Measurements from ENCODE around the gene GRID2.

Gene GRID2

DNA sequence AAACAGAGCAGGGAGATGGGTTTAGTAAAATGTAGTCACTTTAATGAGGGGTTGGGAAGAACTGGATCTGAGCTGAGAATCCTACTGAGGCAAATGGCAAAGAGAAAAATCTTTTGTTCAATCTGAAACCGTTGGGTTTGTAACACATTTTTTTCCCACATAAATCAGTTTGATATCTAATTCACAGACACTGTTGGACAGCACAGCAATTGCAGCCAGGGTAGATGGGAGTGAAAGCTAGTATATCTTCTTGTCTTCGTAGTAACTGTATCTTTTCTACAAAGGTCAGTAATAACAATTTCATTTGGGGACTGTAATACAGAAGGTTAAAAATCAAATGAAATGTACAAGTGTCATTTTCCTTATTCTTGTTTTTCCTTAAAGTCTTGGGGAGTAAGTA lies 875.3 kb downstream of the GRID2 start:
- Mint-ChIP-seq H3K27ac (no peak overlapping the region), H3K9me3 (ENCODE audit: low read depth) (peaks cover 11% of the 10 kb centered on the region), H3K4me3 (no peak overlapping the region), H3K36me3 (no peaks in the 10 kb centered on the region), H3K27me3 (no peaks in the 10 kb centered on the region), H3K4me1 (ENCODE audit: low read depth) (no peaks in the 10 kb centered on the region)

DNA sequence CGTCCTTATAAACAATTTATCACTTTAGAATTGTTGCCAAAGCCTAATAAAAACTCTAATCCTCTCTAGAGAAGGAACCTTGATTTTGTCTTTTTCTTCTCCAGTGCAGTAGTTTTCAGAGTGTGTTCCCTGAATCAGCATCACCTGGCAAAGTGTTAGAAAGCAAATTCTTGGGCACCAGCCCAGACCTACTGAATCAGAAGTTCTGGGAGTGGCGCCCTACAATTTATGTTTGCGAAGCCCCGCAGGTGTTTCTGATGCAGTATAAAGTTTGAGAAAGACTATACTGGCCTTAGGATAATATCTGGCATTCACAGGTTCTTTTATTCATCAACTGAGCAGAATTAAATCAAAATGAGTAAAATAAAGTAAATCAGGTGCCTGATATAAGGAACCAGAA lies 879.0 kb downstream of the GRID2 start:
- H3K9me3 Mint-ChIP-seq (ENCODE audit: low read depth) = peaks cover 9% of the 10 kb centered on the region
- no peak overlapping the region for H3K27ac Mint-ChIP-seq
- no peaks in the 10 kb centered on the region for H3K36me3 Mint-ChIP-seq
- no peaks in the 10 kb centered on the region for H3K4me1 Mint-ChIP-seq (ENCODE audit: low read depth)
- no peak overlapping the region for H3K4me3 Mint-ChIP-seq
- H3K27me3 Mint-ChIP-seq = no peaks in the 10 kb centered on the region

DNA sequence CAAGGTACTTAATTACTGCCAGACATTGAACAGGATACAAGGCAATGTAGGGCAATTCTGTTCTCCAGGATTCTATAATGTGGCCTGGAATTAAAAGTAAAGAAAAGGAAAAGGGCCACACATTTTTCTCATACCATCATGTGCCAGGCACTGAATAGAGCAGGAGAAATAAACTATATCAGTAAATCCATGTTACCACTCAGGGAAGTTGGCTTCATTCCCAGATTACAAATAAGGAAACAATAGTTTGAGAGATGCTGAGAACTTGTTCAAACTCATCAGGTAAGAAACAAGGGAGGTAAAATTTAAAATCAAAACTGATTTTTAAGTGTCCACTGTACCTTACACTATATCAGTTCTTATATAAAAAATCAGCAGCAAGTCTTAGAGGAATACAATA lies 879.8 kb downstream of the GRID2 start:
- peaks cover 9% of the 10 kb centered on the region for H3K9me3 Mint-ChIP-seq (ENCODE audit: low read depth)
- no peak overlapping the region for H3K27ac Mint-ChIP-seq
- H3K36me3 Mint-ChIP-seq = no peaks in the 10 kb centered on the region

DNA sequence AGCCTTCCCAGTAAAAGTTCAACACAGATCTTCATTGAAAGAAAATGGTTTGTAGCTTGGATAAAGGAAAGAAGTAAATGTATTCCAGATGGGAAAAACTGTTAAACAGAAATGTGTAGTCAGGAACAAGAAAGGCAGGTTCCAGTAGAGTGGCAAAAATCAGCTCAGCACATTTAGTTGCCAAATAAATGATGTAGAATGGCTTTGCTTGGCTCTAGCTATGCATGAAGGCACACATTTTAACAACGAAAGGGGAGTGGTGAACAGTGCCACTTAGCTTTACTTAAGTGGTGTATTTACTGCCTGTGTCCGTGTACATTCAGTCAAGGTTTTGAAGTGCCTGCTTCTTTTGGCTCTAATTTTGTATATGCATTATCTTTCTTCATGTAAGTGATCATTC lies 880.3 kb downstream of the GRID2 start:
- H3K9me3 Mint-ChIP-seq (ENCODE audit: low read depth) = peaks cover 9% of the 10 kb centered on the region
- H3K36me3 Mint-ChIP-seq = no peaks in the 10 kb centered on the region
- H3K4me3 Mint-ChIP-seq = no peak overlapping the region
- H3K27ac Mint-ChIP-seq = no peak overlapping the region
- H3K4me1 Mint-ChIP-seq (ENCODE audit: low read depth) = no peaks in the 10 kb centered on the region
- H3K27me3 Mint-ChIP-seq = no peaks in the 10 kb centered on the region

More for the DNA sequence above, 879.8 kb downstream of the GRID2 start:
- Mint-ChIP-seq H3K4me3 (no peak overlapping the region), H3K27me3 (no peaks in the 10 kb centered on the region), H3K4me1 (ENCODE audit: low read depth) (no peaks in the 10 kb centered on the region)

DNA sequence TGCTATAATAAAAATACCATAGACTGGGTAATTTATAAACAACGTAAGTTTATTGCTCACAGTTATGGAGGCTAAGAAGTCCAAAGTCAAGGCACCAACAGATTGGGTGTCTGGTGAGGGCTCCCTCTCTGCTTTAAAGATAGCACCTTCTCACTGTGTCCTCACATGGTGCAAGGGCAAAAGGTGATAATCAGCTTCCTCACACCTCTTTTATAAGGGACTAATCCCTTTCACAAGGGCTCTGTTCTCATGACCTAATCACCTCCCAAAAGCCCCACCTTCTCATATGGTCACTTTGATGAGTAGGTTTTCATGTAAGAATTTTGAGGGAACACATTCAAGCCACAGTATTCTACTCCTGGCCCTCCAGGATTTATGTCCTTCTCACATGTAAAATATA lies 883.1 kb downstream of the GRID2 start:
- H3K27me3 Mint-ChIP-seq = no peaks in the 10 kb centered on the region
- H3K4me3 Mint-ChIP-seq = no peak overlapping the region
- H3K36me3 Mint-ChIP-seq = no peaks in the 10 kb centered on the region

DNA sequence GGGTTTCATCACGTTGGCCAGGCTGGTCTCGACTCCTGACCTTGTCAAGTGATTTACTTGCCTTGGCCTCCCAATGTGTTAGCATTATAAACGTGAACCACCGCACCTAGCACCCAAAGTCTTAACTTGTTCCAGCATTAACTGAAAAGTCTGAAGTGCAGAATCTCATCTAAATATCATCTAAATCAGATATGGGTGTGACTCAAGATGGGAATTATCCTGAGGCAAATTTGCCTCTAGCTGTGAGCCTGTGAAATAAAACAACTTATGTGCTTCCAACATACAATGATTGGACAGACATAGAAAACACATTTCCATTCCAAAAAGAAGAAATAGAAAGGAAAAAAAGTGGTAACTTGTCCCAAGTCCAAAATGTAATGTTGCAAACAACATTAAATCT lies 883.7 kb downstream of the GRID2 start:
- Mint-ChIP-seq H3K27me3 (no peaks in the 10 kb centered on the region), H3K27ac (no peak overlapping the region), H3K4me3 (no peak overlapping the region), H3K4me1 (ENCODE audit: low read depth) (no peaks in the 10 kb centered on the region), H3K36me3 (no peaks in the 10 kb centered on the region), H3K9me3 (ENCODE audit: low read depth) (peaks cover 4% of the 10 kb centered on the region)

More for the DNA sequence above, 883.1 kb downstream of the GRID2 start:
- Mint-ChIP-seq H3K4me1 (ENCODE audit: low read depth) (no peaks in the 10 kb centered on the region), H3K27ac (no peak overlapping the region), H3K9me3 (ENCODE audit: low read depth) (peaks cover 4% of the 10 kb centered on the region)

DNA sequence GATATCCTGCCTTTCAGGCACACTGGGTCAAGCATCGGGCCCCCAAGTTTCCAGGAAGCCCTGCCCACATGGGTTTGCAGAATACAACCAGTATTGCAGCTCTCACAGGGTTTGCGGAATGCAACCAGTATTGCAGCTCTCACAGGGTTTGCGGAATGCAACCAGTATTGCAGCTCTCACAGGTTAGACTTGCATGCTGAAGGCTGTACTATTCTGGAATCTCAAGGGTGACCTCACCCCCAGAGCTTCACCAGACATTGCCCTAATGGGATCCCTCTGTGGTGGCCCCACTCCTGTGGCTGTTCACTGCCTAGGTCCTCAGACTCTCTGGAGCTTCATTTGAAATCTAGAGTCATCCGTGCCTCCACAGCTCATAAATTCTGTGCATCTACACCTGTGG lies 884.1 kb downstream of the GRID2 start:
- Mint-ChIP-seq H3K4me1 (ENCODE audit: low read depth) (no peaks in the 10 kb centered on the region), H3K36me3 (no peaks in the 10 kb centered on the region), H3K27me3 (no peaks in the 10 kb centered on the region), H3K9me3 (ENCODE audit: low read depth) (peaks cover 4% of the 10 kb centered on the region), H3K4me3 (no peak overlapping the region), H3K27ac (no peak overlapping the region)

DNA sequence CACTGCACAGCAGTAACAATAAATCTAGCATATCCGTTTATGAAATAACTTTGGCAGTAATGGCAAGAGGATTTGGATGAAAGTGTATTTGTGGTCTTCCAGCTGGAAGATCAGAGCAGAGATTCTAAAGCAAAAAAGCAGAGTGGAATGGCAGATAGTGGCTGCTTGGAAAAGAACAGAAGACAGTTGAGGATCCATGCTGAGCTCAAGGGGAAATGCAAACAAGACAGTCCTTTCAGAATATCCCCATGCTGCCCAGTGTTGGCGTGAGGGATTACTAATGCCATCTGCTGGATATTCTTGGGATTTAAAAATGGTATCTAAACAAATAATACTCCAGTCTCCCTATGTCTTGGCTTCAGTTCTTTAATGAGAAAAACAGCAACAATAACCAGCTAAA lies 895.7 kb downstream of the GRID2 start:
- no peak overlapping the region for H3K4me3 Mint-ChIP-seq
- H3K27me3 Mint-ChIP-seq = no peaks in the 10 kb centered on the region
- no peaks in the 10 kb centered on the region for H3K36me3 Mint-ChIP-seq
- peaks cover 14% of the 10 kb centered on the region for H3K9me3 Mint-ChIP-seq (ENCODE audit: low read depth)
- no peaks in the 10 kb centered on the region for H3K4me1 Mint-ChIP-seq (ENCODE audit: low read depth)
- no peak overlapping the region for H3K27ac Mint-ChIP-seq

DNA sequence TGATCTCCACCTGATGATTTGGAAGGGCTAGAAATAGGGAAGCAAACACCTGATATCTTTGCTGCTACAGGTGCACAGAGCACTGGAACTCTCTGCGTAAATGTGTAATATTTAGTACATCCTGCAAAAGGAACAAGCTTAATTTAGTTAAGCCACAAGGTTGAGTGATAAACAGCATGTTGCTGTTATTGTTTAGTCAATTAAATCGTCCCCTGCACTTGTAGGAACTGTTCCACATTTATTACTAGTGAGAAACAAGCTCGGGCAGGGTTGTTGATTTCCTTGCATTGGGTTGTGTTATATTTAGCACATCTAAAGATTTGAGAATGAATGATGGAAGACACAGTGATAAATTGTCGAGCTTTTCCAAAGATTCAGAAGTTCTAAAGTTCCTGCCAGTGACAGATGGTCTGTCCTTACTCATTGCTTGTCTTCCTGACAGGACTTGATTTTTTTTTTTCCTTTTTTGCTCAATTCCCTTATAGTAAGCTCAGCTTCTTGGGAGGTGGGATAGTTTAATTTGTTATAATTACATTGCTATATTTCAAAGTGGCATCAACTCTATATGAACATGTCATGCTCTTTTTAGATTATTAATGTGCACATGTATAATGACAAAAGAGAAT lies 897.8 kb downstream of the GRID2 start:
- Mint-ChIP-seq H3K27me3 (no peaks in the 10 kb centered on the region), H3K4me1 (ENCODE audit: low read depth) (no peaks in the 10 kb centered on the region), H3K27ac (no peak overlapping the region), H3K9me3 (ENCODE audit: low read depth) (peaks cover 9% of the 10 kb centered on the region), H3K4me3 (no peak overlapping the region), H3K36me3 (no peaks in the 10 kb centered on the region)

DNA sequence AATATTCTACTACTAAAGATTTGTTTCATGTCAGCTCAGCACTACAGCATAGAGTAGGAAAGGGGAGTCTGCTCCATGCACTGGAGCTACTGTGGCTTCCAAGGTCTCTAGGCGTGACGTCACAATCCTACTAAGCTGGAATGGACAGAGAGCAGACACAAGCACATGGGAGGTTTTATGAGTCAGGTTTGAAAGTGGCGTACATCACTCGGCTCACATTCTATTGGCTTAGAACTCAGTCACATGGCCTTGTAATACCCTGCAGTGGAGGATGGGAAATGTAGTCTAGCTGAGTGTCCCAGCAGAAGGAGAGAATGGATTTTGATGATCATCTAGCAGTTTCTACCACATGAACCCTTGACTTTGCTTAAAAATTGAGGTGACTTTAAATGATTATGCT lies 899.9 kb downstream of the GRID2 start:
- Mint-ChIP-seq H3K27me3 (no peaks in the 10 kb centered on the region), H3K36me3 (no peaks in the 10 kb centered on the region), H3K4me1 (ENCODE audit: low read depth) (no peaks in the 10 kb centered on the region), H3K27ac (no peak overlapping the region), H3K4me3 (no peak overlapping the region), H3K9me3 (ENCODE audit: low read depth) (peaks cover 5% of the 10 kb centered on the region)

DNA sequence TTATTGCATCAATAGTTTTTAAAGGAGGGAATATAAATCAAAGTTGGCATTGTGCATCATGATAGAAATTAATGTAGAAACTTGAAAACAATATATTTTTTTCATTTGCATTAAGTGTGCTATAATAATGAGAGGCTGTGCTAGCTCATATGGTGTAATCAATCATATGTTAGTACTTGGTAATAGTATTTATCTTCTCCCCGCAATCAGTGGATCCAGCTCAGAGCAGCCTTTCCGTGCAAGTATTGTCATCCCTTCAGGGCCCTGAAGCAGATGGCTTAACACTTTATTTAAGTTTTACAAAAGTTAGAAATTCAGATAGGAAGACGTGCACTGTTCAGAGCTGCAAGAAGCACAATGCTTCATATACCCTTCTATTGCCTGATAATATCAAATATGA lies 908.5 kb downstream of the GRID2 start:
- Mint-ChIP-seq H3K27ac (no peak overlapping the region), H3K4me3 (no peak overlapping the region), H3K9me3 (ENCODE audit: low read depth) (peaks cover 3% of the 10 kb centered on the region), H3K4me1 (ENCODE audit: low read depth) (no peaks in the 10 kb centered on the region), H3K27me3 (no peaks in the 10 kb centered on the region), H3K36me3 (no peaks in the 10 kb centered on the region)

DNA sequence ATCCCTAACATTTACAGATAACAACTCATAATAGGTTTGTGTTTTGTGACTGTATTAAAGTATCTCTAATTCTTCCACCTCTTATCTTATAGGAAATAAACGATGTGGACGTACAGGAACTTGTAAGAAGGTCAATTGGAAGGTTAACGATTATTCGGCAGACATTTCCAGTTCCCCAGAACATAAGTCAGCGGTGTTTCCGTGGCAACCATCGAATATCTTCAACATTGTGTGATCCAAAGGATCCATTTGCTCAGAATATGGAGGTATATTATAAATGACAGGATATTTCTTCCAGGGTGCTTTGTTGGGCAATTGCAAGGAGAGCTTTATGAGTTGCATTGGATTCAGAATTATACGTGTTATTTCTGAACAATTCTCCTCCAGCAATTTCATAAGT lies 912.9 kb downstream of the GRID2 start:
- H3K27ac Mint-ChIP-seq = no peak overlapping the region

DNA sequence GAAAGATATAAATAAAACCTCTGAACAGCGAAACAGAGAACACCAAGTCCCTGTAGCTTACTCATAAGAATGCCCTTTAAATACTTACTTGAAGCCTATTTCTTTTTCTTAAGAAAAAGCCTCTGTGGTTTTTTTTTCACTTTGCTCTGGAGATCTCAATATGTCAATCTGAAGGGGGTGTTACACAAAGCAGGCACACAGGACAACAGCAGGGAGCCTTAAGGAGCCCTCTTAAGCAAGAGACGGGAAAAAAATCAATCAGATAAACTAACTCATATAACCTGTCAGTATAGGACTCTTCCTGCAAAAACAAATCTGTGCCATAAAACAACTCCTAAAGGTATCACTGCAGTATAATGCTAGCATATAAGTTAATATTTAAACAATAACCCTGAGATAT lies 913.7 kb downstream of the GRID2 start:
- H3K4me1 Mint-ChIP-seq (ENCODE audit: low read depth) = no peaks in the 10 kb centered on the region
- H3K4me3 Mint-ChIP-seq = no peak overlapping the region
- no peaks in the 10 kb centered on the region for H3K27me3 Mint-ChIP-seq
- peaks cover 3% of the 10 kb centered on the region for H3K9me3 Mint-ChIP-seq (ENCODE audit: low read depth)
- no peak overlapping the region for H3K27ac Mint-ChIP-seq
- no peaks in the 10 kb centered on the region for H3K36me3 Mint-ChIP-seq

More for the DNA sequence above, 912.9 kb downstream of the GRID2 start:
- no peaks in the 10 kb centered on the region for H3K27me3 Mint-ChIP-seq
- H3K4me1 Mint-ChIP-seq (ENCODE audit: low read depth) = no peaks in the 10 kb centered on the region
- H3K9me3 Mint-ChIP-seq (ENCODE audit: low read depth) = peaks cover 3% of the 10 kb centered on the region
- no peaks in the 10 kb centered on the region for H3K36me3 Mint-ChIP-seq
- H3K4me3 Mint-ChIP-seq = no peak overlapping the region

DNA sequence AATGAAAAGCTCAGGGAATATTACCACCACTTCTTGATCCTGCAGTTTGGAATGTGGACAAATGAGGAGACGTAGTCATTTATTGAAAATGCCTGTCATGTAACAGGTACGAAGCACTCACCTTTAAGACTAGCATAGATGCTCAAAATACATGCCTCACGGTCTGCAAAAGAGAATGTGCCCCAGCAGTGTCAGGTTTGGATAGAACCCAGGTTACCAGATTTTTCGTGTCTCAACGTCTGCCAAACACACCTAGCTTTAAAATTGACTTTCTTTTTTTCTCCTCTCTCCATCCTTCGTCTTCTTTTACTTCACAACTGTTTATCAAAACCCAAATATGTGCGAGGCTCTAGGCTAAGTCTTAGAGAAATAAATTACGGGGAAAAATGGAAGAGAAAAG lies 918.0 kb downstream of the GRID2 start:
- Mint-ChIP-seq H3K36me3 (no peaks in the 10 kb centered on the region), H3K27me3 (no peaks in the 10 kb centered on the region), H3K4me1 (ENCODE audit: low read depth) (no peaks in the 10 kb centered on the region), H3K9me3 (ENCODE audit: low read depth) (peaks cover 13% of the 10 kb centered on the region), H3K4me3 (no peak overlapping the region), H3K27ac (no peak overlapping the region)

DNA sequence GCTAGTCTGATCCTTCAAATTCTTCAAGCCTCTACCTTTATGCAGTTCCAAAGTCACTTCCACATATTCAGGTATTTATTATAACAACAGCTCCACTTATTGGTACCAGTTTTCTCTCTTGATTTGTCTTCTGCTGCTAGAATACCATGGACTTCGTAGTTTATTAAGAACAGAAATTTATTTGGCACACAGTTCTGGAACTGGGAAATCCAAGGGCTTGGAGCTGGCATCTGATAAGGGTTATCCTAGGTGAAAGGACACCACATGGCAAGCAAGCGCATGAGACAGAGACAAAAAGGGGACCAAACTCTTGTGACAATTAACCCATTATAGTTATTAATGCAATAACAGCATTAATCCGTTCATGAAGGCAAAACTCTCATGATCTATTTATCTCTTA lies 924.3 kb downstream of the GRID2 start:
- no peaks in the 10 kb centered on the region for H3K27me3 Mint-ChIP-seq
- no peak overlapping the region for H3K27ac Mint-ChIP-seq
- H3K4me3 Mint-ChIP-seq = no peak overlapping the region
- peaks cover 13% of the 10 kb centered on the region for H3K9me3 Mint-ChIP-seq (ENCODE audit: low read depth)
- no peaks in the 10 kb centered on the region for H3K4me1 Mint-ChIP-seq (ENCODE audit: low read depth)
- no peaks in the 10 kb centered on the region for H3K36me3 Mint-ChIP-seq

DNA sequence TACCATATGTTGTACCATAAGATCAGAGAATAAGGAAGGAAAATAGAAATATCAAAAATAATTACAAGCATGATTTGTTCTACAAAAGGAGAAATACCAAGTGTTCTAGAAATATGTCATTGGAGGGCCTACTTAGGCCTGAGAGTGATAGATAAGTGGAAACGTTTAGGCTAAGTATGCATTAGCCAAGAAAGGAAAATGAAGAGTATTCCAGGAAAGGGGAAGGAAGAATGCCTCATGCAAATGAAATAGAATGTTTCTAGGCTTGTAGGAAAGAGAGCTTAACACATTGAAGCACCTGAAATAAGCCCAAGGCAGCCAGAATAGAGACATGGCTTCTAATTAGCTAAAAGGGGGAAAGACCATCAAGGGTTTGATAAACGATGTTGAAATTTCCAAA lies 929.1 kb downstream of the GRID2 start:
- Mint-ChIP-seq H3K4me1 (ENCODE audit: low read depth) (no peaks in the 10 kb centered on the region), H3K9me3 (ENCODE audit: low read depth) (peaks cover 5% of the 10 kb centered on the region), H3K27me3 (no peaks in the 10 kb centered on the region), H3K27ac (no peak overlapping the region), H3K36me3 (no peaks in the 10 kb centered on the region), H3K4me3 (no peak overlapping the region)
